ENCODE measurements around the gene TBC1D3L.
"Not testable (repeated sequence)": the region's sequence is repeated elsewhere in the genome, so short reads cannot be mapped to it uniquely, and the experiment has no call there.

The TBC1D3L gene

GRCh38 chr17:37988960-37989359 is at the start of gene TBC1D3L:
Gene TBC1D3L (minus strand): TSS chr17:37989060. CDS start chr17:37987520, 1,540 bp downstream.
- DNase-seq, result not testable (repeated sequence)

- DNase-seq, result not testable (repeated sequence)
Measured at GRCh38 chr17:38003676-38004075, 14.8 kb upstream of the TBC1D3L start, which contains the start of gene TBC1D3D. Gene TBC1D3D (plus strand): TSS chr17:38003976. CDS start chr17:38005561, 1,585 bp downstream.

Measured in inflammatory macrophage treated with lipopolysaccharide for 1 hour (primary cell).